Measurements from ENCODE around the gene LSM14B.

LSM14B gene

GRCh38 chr20:62128502-62128901 is 6.2 kb downstream of the LSM14B start:
- no peak for DNase-seq
- intact Hi-C loops (cut with DNase I), result no loop called here

GRCh38 chr20:62129731-62130531 is 7.7 kb downstream of the LSM14B start:
- intact Hi-C loops (cut with DNase I), result no loop called here

GRCh38 chr20:62131560-62132320 is 9.5 kb downstream of the LSM14B start:
- intact Hi-C loops (cut with DNase I), result no loop called here
- DNase-seq, result no peak

More at GRCh38 chr20:62129731-62130531, 7.7 kb downstream of the LSM14B start:
- no peak for DNase-seq

- intact Hi-C loops (cut with DNase I), result no loop called here
- DNase-seq, result peak in 13 of 42 donors; percentile 12 to 68 (median 42)
These were observed 10.1 kb downstream of the LSM14B start for GRCh38 chr20:62132421-62132820.

- peak in 7 of 42 donors; percentile 19 to 47 (median 33) for DNase-seq
- intact Hi-C loops (cut with DNase I), result no loop called here
These were observed 11.0 kb downstream of the LSM14B start for GRCh38 chr20:62133051-62133845.

- intact Hi-C loops (cut with DNase I), result no loop called here
- no peak for DNase-seq
These were observed 11.6 kb downstream of the LSM14B start for GRCh38 chr20:62133864-62134263.

- intact Hi-C loops (cut with DNase I), result loop anchor here (5.0 kb wide), 1 partner anchor 122 kb away; no protein-coding TSS in a partner anchor
- DNase-seq, result no peak
These were observed 12.5 kb downstream of the LSM14B start for GRCh38 chr20:62134735-62135231.

GRCh38 chr20:62135573-62136266 is 13.4 kb downstream of the LSM14B start:
- intact Hi-C loops (cut with DNase I), result loop anchor here (5.0 kb wide), 1 partner anchor 123 kb away; no protein-coding TSS in a partner anchor
- no peak for DNase-seq

- intact Hi-C loops (cut with DNase I), result loop anchor here (5.0 kb wide), 1 partner anchor 124 kb away; no protein-coding TSS in a partner anchor
- peak; percentile 39 to 84 (median 73) for DNase-seq
These were observed 14.2 kb downstream of the LSM14B start for GRCh38 chr20:62136283-62137091.

GRCh38 chr20:62137092-62137384 is 14.8 kb downstream of the LSM14B start:
- DNase-seq, result no peak
- intact Hi-C loops (cut with DNase I), result loop anchor here (5.0 kb wide), 1 partner anchor 125 kb away; no protein-coding TSS in a partner anchor

GRCh38 chr20:62137478-62138203 is 15.4 kb downstream of the LSM14B start:
- intact Hi-C loops (cut with DNase I), result loop anchor here (5.0 kb wide), 1 partner anchor 125 kb away; no protein-coding TSS in a partner anchor
- DNase-seq, result no peak

GRCh38 chr20:62138204-62138543 is 15.9 kb downstream of the LSM14B start:
- intact Hi-C loops (cut with DNase I), result loop anchor here (5.0 kb wide), 1 partner anchor 126 kb away; no protein-coding TSS in a partner anchor
- DNase-seq, result no peak

- no peak for DNase-seq
- intact Hi-C loops (cut with DNase I), result loop anchor here (5.0 kb wide), 1 partner anchor 127 kb away; no protein-coding TSS in a partner anchor
These were observed 16.6 kb downstream of the LSM14B start for GRCh38 chr20:62138912-62139311.

GRCh38 chr20:62139636-62140035 is 17.4 kb downstream of the LSM14B start:
- DNase-seq, result no peak
- intact Hi-C loops (cut with DNase I), result loop anchor here (5.0 to 10.0 kb wide), 3 partner anchors 72 to 127 kb away; partner anchors contain the start of genes OSBPL2 and TAF4

GRCh38 chr20:62141043-62141396 is 18.7 kb downstream of the LSM14B start:
- intact Hi-C loops (cut with DNase I), result loop anchor here (5.0 to 10.0 kb wide), 2 partner anchors 74 to 94 kb away; partner anchors contain the start of genes OSBPL2 and TAF4
- no peak for DNase-seq

GRCh38 chr20:62141397-62142251 is 19.3 kb downstream of the LSM14B start:
- intact Hi-C loops (cut with DNase I), result loop anchor here (2.0 to 10.0 kb wide), 3 partner anchors 19 to 93 kb away; partner anchors contain the start of genes LSM14B, OSBPL2 and TAF4
- DNase-seq, result no peak
